Neural cell (in vitro differentiated cells): ENCODE measurements around the gene DNAJB2. TPM values are rescaled to one million over a fixed set of nuclear protein-coding genes. Genes with fewer than 3 reads are reported as not detected.

Source experiments
- H2AFZ ChIP-seq: fragments of 200-600, 300-800 bp; sonication (generic), shearing (Covaris generic); 2 replicates; pipeline ENCODE4 v1.6.0; 2014; ENCODE audit warnings: low read depth, mild to moderate bottlenecking, antibody characterized with exemption, low read length, moderate library complexity
- H3F3A ChIP-seq: fragments of 200-600 bp; shearing (Covaris generic); 2 replicates; pipeline ENCODE4 v1.6.1; 2016; ENCODE audit warnings: mild to moderate bottlenecking, moderate library complexity, mixed read lengths, antibody characterized with exemption, low read length; ENCODE audit not compliant: insufficient read depth, poor library complexity, severe bottlenecking
- H3K27ac ChIP-seq: fragments of 200-600, 300-800 bp; sonication (generic), shearing (Covaris generic); 2 replicates; pipeline ENCODE4 v1.5.1; 2014; ENCODE audit warnings: mild to moderate bottlenecking, low read length, moderate library complexity
- H3K27me3 ChIP-seq: fragments of 300-800, 200-600 bp; sonication (generic), shearing (Covaris generic); 2 replicates; pipeline ENCODE4 v1.6.0; 2014; ENCODE audit warnings: mild to moderate bottlenecking, low read depth, low read length, moderate library complexity; ENCODE audit not compliant: insufficient read depth
- H3K36me3 ChIP-seq: fragments of 300-800, 200-600 bp; sonication (generic), shearing (Covaris generic); 2 replicates; pipeline ENCODE4 v1.5.1; 2014; ENCODE audit warnings: mild to moderate bottlenecking, antibody characterized with exemption, low read length, moderate library complexity; ENCODE audit not compliant: insufficient read depth
- H3K4me2 ChIP-seq: fragments of 300-800, 200-600 bp; sonication (generic), shearing (Covaris generic); 2 replicates; pipeline ENCODE4 v1.6.0; 2014; ENCODE audit warnings: mild to moderate bottlenecking, low read length
- H3K4me3 ChIP-seq: fragments of 300-800, 200-600 bp; sonication (generic), shearing (Covaris generic); 2 replicates; pipeline ENCODE4 v1.5.1; 2014; ENCODE audit warnings: mild to moderate bottlenecking, low read length, moderate library complexity
- H3K79me2 ChIP-seq: fragments of 200-600 bp; shearing (Covaris generic); replicated peaks from 2 replicates; pipeline ENCODE4 v1.6.0; 2014; ENCODE audit warnings: mild to moderate bottlenecking, low read length, moderate library complexity; ENCODE audit not compliant: insufficient read depth
- H3K9ac ChIP-seq: fragments of 300-800, 200-600 bp; sonication (generic), shearing (Covaris generic); 2 replicates; pipeline ENCODE4 v1.6.1; 2016; ENCODE audit warnings: mild to moderate bottlenecking, low read length, mixed read lengths
- H3K9me2 ChIP-seq: fragments of 200-600 bp; shearing (Covaris generic); 2 replicates; pipeline ENCODE4 v1.6.1; 2016; ENCODE audit warnings: mild to moderate bottlenecking, low read length, mixed read lengths; ENCODE audit not compliant: insufficient read depth
- H3K9me3 ChIP-seq: fragments of 200-600, 300-800 bp; sonication (generic), shearing (Covaris generic); 2 replicates; pipeline ENCODE4 v1.6.1; 2016; ENCODE audit warnings: mild to moderate bottlenecking, mixed run types, low read length, moderate library complexity, mixed read lengths
- H4K20me1 ChIP-seq: fragments of 200-600 bp; shearing (Covaris generic); 2 replicates; pipeline ENCODE4 v1.6.1; 2016; ENCODE audit warnings: mild to moderate bottlenecking, mixed run types; ENCODE audit not compliant: insufficient read depth
- EP300 ChIP-seq: fragments of 450-650 bp; conservative IDR thresholded peaks from 2 replicates; pipeline ENCODE4 v1.6.1; 2014; ENCODE audit warnings: antibody characterized with exemption, mild to moderate bottlenecking, moderate library complexity; ENCODE audit not compliant: poor library complexity, severe bottlenecking
- MXI1 ChIP-seq: fragments of 450-650 bp; conservative IDR thresholded peaks from 2 replicates; pipeline ENCODE4 v1.6.1; 2014; ENCODE audit warnings: antibody characterized with exemption, mild to moderate bottlenecking; ENCODE audit not compliant: poor library complexity, severe bottlenecking
- POLR2AphosphoS5 ChIP-seq: IDR thresholded peaks from 2 replicates; pipeline ENCODE4 v1.6.1; 2012
- RAD21 ChIP-seq: fragments of 450-650 bp; conservative IDR thresholded peaks from 2 replicates; pipeline ENCODE4 v1.6.1; 2014; ENCODE audit warnings: antibody characterized with exemption, mild to moderate bottlenecking, moderate library complexity
- SMC3 ChIP-seq: fragments of 450-650 bp; conservative IDR thresholded peaks from 2 replicates; pipeline ENCODE4 v1.6.1; 2014; ENCODE audit warnings: antibody characterized with exemption, mild to moderate bottlenecking, moderate library complexity; ENCODE audit not compliant: poor library complexity
- polyA plus RNA-seq: library from polyadenylated mRNA; depleted of rRNA; stranded (reverse); fragments of >200 nt; gene quantifications from 2 replicates; pipeline ENCODE4 v1.2.3, GENCODE V29; 2014
- TF ChIP-seq, protein P1 (sequence below): IDR thresholded peaks from 2 replicates; pipeline ENCODE4 v1.6.1; 2012; ENCODE audit warnings: borderline replicate concordance
- TF ChIP-seq, protein P2 (sequence below): fragments of 450-650 bp; IDR thresholded peaks from 2 replicates; pipeline ENCODE4 v1.5.1; 2014; ENCODE audit warnings: antibody characterized with exemption, mild to moderate bottlenecking, moderate library complexity; ENCODE audit not compliant: poor library complexity, severe bottlenecking

DNAJB2 gene
- polyA plus RNA-seq, 1 donor from 2014 or later = 145 TPM

DNA sequence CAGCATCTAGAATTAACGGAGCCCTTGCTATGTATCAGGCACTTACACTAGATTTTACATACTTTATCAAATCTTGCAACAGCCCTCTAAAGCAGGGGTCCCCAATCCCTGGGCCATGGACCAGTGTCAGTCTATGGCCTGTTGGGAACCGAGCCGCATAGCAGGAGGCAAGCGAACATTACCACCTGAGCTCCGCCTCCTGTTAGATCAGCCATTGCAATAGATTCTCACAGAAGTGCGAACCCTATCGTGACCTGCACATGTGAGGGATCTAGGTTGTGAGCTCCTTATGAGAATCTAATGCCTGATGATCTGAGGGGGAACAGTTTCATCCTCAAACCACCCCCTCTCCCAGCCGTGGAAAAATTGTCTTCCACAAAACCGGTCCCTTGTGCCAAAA, 13.4 kb downstream of the DNAJB2 start:
- Histone ChIP-seq H3K27ac (no peak overlapping the region), H3K79me2 (no peaks in the 10 kb centered on the region), H4K20me1 (no peaks in the 10 kb centered on the region), H3K4me3 (no peak overlapping the region), H3K36me3 (peaks cover 5% of the 10 kb centered on the region), H3K27me3 (no peaks in the 10 kb centered on the region), H3F3A (no peaks in the 10 kb centered on the region), H3K4me2 (no peak overlapping the region), H3K9me3 (no peaks in the 10 kb centered on the region), H3K9ac (no peak overlapping the region), H2AFZ (no peak overlapping the region), H3K9me2 (no peaks in the 10 kb centered on the region)
- TF ChIP-seq, protein P1, sequence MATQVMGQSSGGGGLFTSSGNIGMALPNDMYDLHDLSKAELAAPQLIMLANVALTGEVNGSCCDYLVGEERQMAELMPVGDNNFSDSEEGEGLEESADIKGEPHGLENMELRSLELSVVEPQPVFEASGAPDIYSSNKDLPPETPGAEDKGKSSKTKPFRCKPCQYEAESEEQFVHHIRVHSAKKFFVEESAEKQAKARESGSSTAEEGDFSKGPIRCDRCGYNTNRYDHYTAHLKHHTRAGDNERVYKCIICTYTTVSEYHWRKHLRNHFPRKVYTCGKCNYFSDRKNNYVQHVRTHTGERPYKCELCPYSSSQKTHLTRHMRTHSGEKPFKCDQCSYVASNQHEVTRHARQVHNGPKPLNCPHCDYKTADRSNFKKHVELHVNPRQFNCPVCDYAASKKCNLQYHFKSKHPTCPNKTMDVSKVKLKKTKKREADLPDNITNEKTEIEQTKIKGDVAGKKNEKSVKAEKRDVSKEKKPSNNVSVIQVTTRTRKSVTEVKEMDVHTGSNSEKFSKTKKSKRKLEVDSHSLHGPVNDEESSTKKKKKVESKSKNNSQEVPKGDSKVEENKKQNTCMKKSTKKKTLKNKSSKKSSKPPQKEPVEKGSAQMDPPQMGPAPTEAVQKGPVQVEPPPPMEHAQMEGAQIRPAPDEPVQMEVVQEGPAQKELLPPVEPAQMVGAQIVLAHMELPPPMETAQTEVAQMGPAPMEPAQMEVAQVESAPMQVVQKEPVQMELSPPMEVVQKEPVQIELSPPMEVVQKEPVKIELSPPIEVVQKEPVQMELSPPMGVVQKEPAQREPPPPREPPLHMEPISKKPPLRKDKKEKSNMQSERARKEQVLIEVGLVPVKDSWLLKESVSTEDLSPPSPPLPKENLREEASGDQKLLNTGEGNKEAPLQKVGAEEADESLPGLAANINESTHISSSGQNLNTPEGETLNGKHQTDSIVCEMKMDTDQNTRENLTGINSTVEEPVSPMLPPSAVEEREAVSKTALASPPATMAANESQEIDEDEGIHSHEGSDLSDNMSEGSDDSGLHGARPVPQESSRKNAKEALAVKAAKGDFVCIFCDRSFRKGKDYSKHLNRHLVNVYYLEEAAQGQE = no peak
- TF ChIP-seq SMC3 = no peak
- TF ChIP-seq RAD21 = no peak
- TF ChIP-seq, protein P2, sequence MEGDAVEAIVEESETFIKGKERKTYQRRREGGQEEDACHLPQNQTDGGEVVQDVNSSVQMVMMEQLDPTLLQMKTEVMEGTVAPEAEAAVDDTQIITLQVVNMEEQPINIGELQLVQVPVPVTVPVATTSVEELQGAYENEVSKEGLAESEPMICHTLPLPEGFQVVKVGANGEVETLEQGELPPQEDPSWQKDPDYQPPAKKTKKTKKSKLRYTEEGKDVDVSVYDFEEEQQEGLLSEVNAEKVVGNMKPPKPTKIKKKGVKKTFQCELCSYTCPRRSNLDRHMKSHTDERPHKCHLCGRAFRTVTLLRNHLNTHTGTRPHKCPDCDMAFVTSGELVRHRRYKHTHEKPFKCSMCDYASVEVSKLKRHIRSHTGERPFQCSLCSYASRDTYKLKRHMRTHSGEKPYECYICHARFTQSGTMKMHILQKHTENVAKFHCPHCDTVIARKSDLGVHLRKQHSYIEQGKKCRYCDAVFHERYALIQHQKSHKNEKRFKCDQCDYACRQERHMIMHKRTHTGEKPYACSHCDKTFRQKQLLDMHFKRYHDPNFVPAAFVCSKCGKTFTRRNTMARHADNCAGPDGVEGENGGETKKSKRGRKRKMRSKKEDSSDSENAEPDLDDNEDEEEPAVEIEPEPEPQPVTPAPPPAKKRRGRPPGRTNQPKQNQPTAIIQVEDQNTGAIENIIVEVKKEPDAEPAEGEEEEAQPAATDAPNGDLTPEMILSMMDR = no peak

DNA sequence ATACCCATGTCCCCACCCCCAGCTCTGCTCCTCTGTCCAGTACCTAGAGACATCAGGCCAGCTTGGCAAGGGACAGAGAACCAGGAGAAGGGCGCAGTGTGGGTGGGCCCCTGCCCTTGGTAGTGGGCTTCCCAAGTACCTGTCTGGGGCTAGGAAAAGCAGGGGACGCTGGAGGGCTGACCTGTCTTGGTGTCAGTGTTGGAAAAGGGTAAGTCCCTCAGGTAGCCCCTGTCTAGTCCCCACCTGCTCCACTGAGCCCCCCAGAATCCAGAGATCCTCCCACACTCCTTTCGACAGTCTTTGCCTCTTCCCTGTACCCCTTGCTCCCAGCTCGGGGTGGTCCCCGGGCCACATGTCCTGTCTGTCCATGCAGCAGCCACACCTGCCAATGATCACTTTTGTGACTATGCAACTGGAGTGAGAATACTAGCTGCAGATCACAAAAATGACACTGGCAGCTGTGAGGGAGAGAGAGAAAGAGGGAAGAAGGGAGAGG, 14.6 kb downstream of the DNAJB2 start:
- Histone ChIP-seq H4K20me1 (no peaks in the 10 kb centered on the region), H3K4me2 (no peak overlapping the region), H3K9ac (no peak overlapping the region), H3K27me3 (no peaks in the 10 kb centered on the region), H3K4me3 (no peak overlapping the region), H3K9me3 (no peaks in the 10 kb centered on the region), H2AFZ (no peak overlapping the region), H3K27ac (no peak overlapping the region), H3K36me3 (peaks cover 5% of the 10 kb centered on the region), H3K9me2 (no peaks in the 10 kb centered on the region), H3K79me2 (no peaks in the 10 kb centered on the region), H3F3A (no peaks in the 10 kb centered on the region)
- TF ChIP-seq EP300 (no peak), SMC3 (no peak), MXI1 (no peak), RAD21 (no peak), POLR2AphosphoS5 (no peak)
- TF ChIP-seq, protein P2 = no peak
